ENCODE data around the gene FXYD5.
A peak's percentile ranks its signal among the peaks of the same experiment; 100 is the strongest.

FXYD5 gene

GRCh38 chr19:35154525-35155406 is at the start of gene FXYD5:
TSS of gene FXYD5 (plus strand) at chr19:35154735. CDS start at chr19:35155551, 816 bp downstream.
- peak; percentile 17 for DNase-seq

GRCh38 chr19:35105047-35105410 is 49.5 kb upstream of the FXYD5 start:
- no peak for DNase-seq

GRCh38 chr19:35105411-35106290 is 48.9 kb upstream of the FXYD5 start:
- DNase-seq, result no peak

GRCh38 chr19:35106291-35106583 is 48.3 kb upstream of the FXYD5 start:
- no peak for DNase-seq

- no peak for DNase-seq
Measured at GRCh38 chr19:35106898-35107541, 47.5 kb upstream of the FXYD5 start.

DNA sequence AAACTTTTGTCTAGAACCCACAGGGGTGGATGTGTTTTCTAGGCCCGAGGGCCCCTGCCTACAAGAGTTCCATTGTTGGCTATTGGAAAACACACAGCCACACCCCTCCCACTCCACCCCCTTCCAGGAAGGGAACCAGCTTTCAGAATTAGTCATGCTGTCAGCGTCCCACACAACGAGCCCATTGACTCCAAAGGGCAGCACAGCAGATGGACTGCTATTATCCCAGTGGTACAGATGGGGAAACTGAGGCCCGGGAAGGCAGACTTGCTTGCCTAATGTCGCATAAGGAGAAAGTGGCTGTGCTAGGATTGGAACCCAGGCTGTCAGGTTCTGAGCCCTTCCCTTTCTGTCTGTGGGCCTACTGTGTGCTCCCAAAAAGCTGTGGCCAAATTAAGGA is 47.0 kb upstream of the FXYD5 start:
- no peak for DNase-seq

DNA sequence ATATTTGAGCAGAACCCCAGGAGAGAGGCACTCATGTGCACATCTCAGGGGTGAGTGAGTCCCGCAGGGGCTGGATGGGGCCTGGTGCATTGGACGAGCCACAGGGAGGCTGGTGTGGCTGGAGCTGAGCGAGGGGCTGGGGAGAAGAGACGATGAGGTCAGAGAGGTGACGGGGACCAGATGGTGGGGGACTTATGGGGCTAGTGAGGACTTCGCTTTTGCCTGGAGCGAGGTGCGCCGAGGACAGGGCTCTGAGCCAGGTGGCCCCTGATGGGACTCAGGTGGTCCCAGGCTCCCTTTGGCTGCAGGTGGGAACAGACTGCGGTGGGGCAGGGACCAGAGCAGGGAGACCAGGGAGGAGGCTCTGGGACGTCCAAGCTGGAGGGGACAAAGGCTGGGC is 45.8 kb upstream of the FXYD5 start:
- DNase-seq, result no peak

DNA sequence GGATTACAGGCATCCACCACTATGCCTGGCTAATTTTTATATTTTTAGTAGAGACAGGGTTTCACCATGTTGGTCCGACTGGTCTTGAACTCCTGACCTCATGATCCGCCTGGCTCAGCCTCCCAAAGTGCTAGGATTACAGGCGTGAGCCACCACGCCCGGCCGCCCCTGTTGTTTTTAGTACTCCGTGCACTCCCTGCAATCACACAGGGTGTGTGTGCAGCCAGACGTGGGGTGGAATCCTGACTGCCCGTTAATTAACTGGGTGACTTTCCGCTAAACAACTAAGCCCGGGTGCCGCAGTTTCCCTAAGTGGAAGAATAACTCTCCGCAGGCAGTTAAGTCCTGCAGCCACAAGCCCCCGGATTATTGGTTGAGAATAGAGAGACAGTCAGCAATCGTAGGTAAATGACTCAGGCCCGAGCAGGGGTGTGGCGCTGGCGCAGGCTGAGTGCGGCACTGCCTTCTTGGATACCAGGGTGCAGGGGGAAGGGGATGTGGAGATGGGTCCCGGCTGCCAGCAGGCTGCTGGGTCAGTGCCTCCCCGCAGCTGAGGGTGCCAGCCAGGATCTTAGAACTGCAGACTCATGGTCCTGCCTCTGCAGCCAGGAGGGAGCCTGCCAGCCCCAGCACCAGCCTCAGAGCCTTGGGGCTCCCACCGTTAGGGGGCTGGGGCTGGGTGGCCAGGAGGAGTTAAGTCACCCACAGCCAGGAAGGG is 45.0 kb upstream of the FXYD5 start:
- no peak for DNase-seq

DNA sequence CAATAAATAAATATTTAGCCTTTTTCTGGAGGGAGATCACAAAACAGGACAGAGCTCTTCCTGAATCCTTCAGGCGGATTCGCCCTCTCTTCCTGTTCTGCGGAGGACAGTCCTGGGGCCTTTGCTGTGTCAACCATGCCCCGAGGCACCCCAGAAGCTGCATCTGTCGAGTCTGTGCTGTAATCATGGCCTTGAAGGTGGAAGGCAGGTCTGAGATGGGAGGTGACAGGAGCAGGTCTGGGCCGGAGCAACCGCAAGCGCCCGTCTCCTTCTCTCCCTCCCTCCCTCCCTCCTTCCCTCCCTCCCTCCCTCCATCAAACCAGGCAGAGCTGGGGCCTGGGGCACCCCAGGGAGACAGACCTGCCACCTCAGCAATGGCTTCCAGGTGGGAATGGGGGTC is 43.6 kb upstream of the FXYD5 start:
- no peak for DNase-seq

DNA sequence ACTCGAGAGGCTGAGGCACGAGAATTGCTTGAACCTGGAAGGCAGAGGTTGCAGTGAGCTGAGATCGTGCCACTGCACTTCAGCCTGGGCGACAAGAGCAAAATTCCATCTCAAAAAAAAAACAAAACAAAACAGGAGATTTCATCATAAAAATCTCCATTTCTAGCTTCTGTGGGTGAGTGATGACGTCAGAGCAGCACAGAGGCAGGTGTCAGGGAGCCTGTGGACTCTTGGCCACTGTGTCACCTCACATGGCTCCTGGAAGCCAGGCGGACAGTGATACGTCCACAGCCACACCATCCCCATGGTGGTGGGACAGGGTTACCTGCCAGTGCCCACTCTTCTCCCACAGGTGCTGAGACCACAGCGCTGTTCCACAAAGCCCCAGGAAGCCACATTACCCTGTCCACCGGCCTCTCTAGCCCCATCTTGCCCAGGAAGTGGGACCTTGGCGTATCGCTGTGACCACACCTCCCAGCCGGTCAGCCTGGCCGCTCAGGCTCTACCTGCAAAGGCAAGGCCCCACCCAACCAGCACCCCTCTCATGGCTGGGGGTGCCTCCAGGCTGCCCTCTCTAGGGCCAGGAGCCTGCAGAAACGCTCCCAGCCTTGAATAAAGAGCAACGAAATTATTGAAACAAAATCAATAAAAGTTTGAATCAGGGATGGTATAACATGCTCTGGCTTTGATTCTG is 41.4 kb upstream of the FXYD5 start:
- no peak for DNase-seq

GRCh38 chr19:35114353-35115176 is 40.0 kb upstream of the FXYD5 start:
- DNase-seq, result peak; percentile 16

DNA sequence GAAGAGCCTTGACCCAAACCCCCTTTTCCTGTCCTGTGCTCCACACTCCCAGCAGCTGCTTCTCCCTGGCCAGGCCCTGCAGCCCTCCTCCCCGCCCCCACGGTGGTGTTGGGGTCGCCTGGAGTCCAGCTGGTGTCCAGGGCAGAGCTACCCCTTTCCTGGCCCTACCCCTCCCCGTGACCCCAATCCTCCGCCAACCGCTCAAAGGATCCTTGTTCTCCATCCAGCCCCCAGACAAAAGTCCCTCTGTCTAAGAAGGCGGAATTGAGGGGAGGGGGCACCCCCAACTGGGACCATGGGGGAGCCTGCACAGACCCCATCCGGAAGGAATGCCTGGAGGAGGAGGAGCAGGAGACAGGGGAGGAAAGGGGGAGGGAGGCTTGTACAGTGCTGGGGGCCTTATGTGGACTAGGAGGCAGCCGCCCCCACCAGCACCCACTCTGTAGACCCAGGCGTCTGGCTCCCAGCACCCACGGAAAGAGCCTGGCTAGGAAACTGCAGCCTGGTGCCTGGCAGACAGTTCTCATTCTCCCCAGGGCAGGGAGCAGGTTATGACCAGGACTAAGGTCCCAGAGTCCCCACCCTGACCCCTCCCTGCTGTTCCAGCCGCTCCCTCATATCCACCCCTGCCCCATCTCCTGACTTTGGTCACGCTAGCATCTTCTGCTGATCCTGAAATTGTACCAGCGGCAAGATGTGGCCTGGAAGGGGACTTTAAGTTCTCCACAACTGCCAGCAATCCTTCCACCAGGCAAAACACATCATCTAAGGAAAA is 39.2 kb upstream of the FXYD5 start, which contains the start of gene FXYD3:
FXYD3 (plus strand) TSS at position 647 of the 775 bp plus-strand sequence. CDS start 3,554 bp downstream, outside the sequence.
- no peak for DNase-seq

GRCh38 chr19:35116072-35116801 is 38.3 kb upstream of the FXYD5 start:
- peak; percentile 55 for DNase-seq

DNA sequence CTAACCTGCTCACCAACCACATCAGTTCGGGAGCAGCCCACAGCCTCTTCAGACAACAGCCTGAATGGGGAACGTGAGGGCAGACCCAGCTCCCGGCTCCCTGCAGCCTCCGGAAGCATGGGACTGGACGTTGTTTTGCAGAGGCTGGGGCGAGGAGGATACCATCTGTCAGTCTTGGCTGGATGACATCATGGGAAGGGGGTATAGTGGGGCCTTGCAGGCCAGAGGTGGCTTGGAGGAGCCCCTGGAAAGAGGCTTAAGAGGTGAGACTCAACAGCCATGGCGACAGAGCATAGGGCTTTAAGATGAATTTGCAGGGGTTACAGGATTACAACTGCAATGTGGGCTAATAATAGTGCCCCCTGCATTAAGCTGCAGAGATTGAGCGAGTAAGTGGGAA is 37.4 kb upstream of the FXYD5 start:
- no peak for DNase-seq

- DNase-seq, result no peak
Measured at GRCh38 chr19:35117799-35118198, 36.7 kb upstream of the FXYD5 start.

GRCh38 chr19:35118268-35119020 is 36.1 kb upstream of the FXYD5 start:
- no peak for DNase-seq

DNA sequence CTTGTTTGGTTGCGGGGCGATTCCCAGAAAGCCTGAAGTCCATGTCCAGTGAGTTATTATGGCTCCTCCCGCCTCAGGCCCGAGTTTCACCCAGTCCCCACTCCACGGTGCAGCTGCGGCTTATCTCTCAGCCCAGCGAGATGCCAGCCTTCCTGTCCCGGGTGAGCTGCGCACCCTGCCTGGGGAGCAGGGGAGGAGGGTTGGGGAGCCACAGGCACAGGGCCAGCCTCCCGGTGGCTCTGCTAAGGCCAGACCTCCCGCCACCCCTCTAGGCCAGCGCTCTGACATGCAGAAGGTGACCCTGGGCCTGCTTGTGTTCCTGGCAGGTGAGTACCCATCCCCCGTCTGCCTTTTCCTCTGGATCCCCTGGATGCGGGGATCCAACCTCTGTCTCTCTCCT is 35.4 kb upstream of the FXYD5 start:
- DNase-seq, result no peak

GRCh38 chr19:35119578-35120155 is 34.9 kb upstream of the FXYD5 start:
- no peak for DNase-seq

DNA sequence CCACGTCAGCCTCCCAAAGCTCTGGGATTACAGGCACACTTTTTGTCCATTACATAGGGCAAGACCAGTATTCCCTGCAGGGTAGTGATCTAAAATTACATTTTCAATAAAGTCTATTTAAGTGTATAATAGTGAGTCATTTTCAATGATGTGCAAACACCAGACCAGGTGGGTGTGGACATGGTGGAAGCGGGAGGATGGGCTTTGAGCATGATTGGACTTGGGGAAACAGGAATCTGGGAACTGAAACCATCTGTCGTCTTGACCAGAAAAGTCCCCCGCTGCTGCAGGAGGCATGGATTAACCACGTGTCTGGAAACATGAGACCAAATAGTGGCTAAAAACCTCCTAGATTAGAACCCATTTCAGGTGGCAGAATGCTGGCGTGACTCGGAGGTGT is 34.0 kb upstream of the FXYD5 start:
- peak; percentile 89 for DNase-seq

Data from NCI-H146 (cell line).